Kidney epithelial cell (primary cell): ENCODE measurements around the gene CST6. TPM values are rescaled to one million over a fixed set of nuclear protein-coding genes. Genes with fewer than 3 reads are reported as not detected.

ENCODE experiments used
- DNase-seq: peaks from one replicate; pipeline ENCODE4 v3.0.0-alpha.2; 2010; ENCODE audit warnings: low read depth
- H3K27me3 ChIP-seq: 2 replicates; pipeline ENCODE4 v1.6.0; 2011; ENCODE audit warnings: low read length; ENCODE audit not compliant: control insufficient read depth, insufficient read depth
- H3K36me3 ChIP-seq: 2 replicates; pipeline ENCODE4 v1.5.1; 2011; ENCODE audit warnings: low read length; ENCODE audit not compliant: control insufficient read depth, insufficient read depth
- H3K4me3 ChIP-seq: 2 replicates; pipeline ENCODE4 v1.5.1; 2011; ENCODE audit warnings: low read depth, mild to moderate bottlenecking, control low read depth, low read length
- CTCF ChIP-seq: IDR thresholded peaks from 2 replicates; pipeline ENCODE4 v1.5.1; 2011; ENCODE audit warnings: mild to moderate bottlenecking, moderate library complexity, low read length, control low read depth, inconsistent platforms; ENCODE audit not compliant: insufficient read depth, poor library complexity, severe bottlenecking
- total RNA-seq: library from RNA; depleted of rRNA; stranded (reverse); fragments of >200 nt; gene quantifications from 2 replicates; pipeline ENCODE4 v1.2.3, GENCODE V29; 2015

Gene CST6
- 59.8 and 61.3 TPM in 2 replicates for total RNA-seq

- TF ChIP-seq CTCF = no peak
- H3K4me3 ChIP-seq = peak within 1 kb of the TSS; percentile 2
- no peaks in the 10 kb centered on the region for H3K36me3 ChIP-seq
- DNase-seq = no peak
- peaks cover 2% of the 10 kb centered on the region for H3K27me3 ChIP-seq
Observed at GRCh38 chr11:66011785-66012303, at the start of gene CST6. CST6 (plus strand) TSS chr11:66012008; CDS start chr11:66012045, 37 bp downstream.

GRCh38 chr11:65962141-65962564 is 49.7 kb upstream of the CST6 start:
- H3K4me3 ChIP-seq = peak overlapping the region; percentile 94
- no peaks in the 10 kb centered on the region for H3K27me3 ChIP-seq
- DNase-seq = no peak
- peaks cover 2% of the 10 kb centered on the region for H3K36me3 ChIP-seq
- TF ChIP-seq CTCF = no peak

DNA sequence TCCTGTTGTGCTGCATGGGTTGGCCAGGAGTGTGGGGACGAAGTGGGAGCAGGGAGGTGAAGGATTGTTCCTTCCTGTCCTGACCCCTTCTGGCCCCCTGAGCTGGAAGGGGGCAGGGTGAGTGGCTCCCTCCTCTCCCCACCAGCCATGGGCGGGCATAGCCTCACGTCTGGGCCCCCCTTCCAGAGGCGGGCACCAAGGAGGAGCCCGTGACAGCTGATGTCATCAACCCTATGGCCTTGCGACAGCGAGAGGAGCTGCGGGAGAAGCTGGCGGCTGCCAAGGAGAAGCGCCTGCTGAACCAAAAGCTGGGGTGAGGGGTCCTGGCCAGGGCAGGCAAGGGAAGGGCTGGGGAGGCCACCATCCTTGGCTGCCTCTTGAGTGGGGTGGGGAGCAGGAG is 46.9 kb upstream of the CST6 start:
- DNase-seq = no peak
- H3K27me3 ChIP-seq = no peaks in the 10 kb centered on the region
- H3K4me3 ChIP-seq = no peak overlapping the region
- H3K36me3 ChIP-seq = peaks cover 3% of the 10 kb centered on the region
- TF ChIP-seq CTCF = no peak

DNA sequence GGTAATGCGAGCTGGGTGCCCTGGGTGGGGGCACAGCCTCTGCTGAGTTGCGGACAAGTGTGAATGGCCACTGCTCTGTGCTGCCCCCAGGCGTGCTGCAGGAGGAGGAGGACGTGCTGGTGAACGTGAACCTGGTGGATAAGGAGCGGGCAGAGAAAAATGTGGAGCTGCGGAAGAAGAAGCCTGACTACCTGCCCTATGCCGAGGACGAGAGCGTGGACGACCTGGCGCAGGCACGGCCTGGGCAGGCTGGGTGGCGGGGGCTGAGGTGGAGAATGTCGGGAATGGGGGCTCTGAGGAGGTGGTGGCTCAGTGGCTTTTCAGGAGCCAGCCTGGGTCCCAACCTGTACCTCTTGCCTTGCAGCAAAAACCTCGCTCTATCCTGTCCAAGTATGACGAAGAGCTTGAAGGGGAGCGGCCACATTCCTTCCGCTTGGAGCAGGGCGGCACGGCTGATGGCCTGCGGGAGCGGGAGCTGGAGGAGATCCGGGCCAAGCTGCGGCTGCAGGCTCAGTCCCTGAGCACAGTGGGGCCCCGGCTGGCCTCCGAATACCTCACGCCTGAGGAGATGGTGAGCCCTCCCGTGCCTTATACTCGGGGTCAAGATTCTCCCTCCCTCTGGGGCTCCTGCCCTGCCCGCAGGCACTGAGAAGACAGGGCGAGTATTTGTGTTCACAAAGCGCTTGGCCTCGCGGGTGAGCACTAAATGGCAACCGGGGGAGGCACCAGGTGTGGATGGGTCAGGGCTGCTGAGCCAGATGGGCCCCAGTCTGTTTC is 45.6 kb upstream of the CST6 start:
- Histone ChIP-seq H3K27me3 (no peaks in the 10 kb centered on the region), H3K36me3 (peaks cover 3% of the 10 kb centered on the region), H3K4me3 (no peak overlapping the region)
- no peak for DNase-seq
- TF ChIP-seq CTCF = no peak

DNA sequence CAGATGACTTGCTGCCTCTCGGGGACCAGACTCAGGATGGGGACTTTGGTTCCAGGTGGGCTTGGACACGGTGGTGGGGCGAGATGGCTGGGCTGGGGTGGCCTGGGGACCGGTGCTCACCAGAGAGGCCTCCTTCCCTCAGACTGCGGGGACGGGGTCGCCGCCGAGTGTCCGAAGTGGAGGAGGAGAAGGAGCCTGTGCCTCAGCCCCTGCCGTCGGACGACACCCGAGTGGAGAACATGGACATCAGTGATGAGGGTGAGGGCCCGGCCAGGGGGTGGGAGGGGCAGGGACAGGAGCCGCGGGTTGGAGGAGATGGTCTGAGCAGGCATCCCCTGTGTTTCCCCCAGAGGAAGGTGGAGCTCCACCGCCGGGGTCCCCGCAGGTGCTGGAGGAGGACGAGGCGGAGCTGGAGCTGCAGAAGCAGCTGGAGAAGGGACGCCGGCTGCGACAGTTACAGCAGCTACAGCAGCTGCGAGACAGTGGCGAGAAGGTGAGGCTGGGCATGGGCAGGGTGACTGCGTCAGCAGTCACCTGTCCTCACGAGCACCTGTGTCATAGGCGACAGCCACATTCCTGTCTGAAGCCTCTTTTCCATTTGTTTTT is 44.4 kb upstream of the CST6 start:
- Histone ChIP-seq H3K27me3 (no peaks in the 10 kb centered on the region), H3K4me3 (no peak overlapping the region), H3K36me3 (peaks cover 3% of the 10 kb centered on the region)
- TF ChIP-seq CTCF = no peak
- no peak for DNase-seq
